GM03348 (cell line): ENCODE results near the gene RABGGTA.

ENCODE experiments used
- DNase-seq: peaks from one replicate; pipeline ENCODE4 v3.0.0; 2012; ENCODE audit warnings: low spot score

RABGGTA gene

GRCh38 chr14:24279301-24280186, 8.1 kb upstream of the RABGGTA start:
- no peak for DNase-seq

GRCh38 chr14:24278424-24278823, 7.0 kb upstream of the RABGGTA start:
- DNase-seq: no peak

DNA sequence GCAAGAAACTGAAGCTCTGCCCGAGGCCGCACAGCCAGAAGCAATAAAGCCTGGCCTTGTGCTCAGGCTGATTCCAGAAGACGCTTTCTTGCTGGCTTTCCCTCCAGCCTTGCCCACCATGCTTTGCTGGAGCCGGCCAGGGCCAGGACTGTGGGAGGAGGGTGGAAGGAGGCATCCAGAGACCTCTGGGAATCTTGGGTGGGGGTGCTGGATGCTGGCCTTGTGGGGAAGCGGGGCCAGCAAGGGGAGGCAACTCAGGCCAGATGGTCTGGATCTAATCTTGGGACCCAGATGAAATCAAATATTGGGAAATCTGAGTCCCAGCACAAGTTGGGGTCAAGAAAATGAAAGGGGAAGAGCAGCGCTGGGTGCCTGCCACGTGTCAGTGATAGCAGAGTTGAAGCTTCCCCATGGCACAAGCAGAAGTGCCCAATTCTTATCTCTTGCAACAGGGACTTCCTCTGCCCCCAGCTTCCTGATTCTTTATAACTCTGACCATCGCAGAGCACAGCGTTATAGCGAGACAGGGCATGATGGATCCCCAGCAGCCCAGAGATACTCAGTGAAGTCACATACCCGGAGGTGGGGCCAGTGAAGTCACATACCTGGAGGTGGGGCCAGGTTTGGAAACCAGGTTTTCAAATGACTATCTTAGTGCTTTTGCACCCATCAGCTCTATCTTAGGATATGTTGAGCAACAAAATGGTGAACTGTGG, 6.4 kb upstream of the RABGGTA start:
- no peak for DNase-seq

DNA sequence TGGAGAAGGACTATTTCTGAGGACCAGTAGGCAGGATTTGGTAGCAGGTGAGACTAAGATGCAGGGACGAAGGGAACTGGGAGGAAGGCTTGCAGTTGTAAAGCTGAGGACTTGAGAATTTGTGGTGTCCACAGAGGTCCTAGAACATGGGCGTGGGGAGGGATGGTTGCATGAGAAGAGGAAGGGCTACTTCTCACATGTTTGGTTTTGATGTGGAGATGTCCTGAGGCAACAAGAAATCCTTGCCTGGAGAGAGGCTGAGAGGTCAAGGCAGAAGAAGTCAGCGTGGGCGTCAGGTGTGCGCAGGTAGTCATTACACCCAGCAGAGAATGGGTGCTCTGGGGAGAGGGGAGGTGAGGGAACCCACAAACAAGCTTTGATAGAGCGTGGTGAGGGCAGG, 5.7 kb upstream of the RABGGTA start:
- DNase-seq: no peak

- DNase-seq: no peak
These were observed 2.7 kb upstream of the RABGGTA start for GRCh38 chr14:24274101-24274543.

GRCh38 chr14:24273422-24273998, 2.1 kb upstream of the RABGGTA start:
- DNase-seq: no peak

DNA sequence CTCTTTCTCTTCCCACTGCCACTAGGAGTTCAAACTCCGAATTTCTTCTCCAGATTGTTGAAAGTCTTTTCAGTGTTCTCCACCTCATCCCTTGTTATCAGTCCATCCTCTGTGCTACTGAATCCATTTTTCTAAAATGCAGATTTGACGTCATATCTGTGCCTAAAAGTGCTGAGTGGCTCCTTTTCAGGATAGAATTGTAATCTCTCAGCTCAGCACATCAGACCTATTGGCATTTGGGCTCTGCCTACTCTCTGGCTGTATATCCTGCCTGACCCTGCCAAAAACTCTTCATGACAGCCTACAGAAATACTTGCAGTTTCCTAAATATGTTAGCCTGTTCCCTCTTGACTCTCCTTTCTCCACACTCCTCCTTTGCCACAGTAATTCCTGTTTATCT, 1.1 kb upstream of the RABGGTA start:
- no peak for DNase-seq

GRCh38 chr14:24271834-24272263, 452 bp upstream of the RABGGTA start:
- no peak for DNase-seq

- DNase-seq: no peak
These were observed 762 bp downstream of the RABGGTA start for GRCh38 chr14:24270537-24271133.

DNA sequence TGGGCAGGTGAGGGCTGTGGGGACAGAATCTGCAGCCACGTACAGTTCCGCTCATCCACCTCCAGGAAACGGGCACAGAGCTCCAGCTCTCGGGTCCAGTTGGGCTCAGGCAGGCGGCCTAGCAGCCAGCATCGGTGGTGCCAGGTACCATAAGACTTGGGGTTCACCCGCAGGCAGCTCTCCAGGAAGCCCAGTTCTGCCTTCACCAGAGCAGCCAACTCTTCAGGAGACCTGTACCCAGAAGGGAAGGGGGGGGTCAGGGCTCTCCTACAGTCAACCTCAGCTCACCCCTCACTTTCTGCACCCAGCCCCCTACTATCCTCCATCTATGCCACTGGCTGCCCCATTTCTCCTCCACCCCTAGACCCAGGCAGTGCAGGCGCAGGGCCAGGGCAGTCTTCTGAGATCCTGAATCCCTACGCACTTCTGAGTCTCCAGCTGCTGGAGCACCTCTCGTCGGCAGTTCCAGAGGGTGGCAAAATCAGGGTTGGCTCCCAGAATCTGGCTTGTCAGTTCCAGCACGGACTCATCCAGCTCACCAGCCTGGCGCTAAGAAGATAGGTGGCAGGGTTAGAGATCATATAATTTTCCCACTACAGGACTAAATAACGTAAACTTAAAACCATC, 1.4 kb downstream of the RABGGTA start:
- DNase-seq: no peak

- DNase-seq: no peak
These were observed 2.0 kb downstream of the RABGGTA start for GRCh38 chr14:24269368-24269767.

GRCh38 chr14:24268225-24268624, 3.2 kb downstream of the RABGGTA start:
- no peak for DNase-seq

DNA sequence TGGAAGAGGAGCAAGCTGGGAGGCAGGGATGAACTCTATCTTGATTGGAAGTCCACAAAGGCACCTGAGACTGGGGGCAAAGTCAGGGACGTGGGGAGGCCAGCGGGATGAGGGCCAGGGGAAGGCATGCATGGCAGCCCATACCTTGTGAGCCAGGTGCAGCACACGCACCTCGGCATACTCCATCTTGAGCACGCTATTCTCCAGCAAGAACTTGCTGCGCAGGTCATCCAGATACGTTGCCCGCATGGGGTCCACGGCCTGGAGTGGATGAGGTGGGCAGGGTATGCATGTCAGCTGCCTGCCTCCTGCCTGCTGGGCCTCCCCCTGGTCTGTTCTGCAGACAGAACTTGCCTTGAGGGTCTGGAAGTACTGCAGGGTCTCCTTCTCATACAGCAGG, 3.9 kb downstream of the RABGGTA start:
- no peak for DNase-seq

DNA sequence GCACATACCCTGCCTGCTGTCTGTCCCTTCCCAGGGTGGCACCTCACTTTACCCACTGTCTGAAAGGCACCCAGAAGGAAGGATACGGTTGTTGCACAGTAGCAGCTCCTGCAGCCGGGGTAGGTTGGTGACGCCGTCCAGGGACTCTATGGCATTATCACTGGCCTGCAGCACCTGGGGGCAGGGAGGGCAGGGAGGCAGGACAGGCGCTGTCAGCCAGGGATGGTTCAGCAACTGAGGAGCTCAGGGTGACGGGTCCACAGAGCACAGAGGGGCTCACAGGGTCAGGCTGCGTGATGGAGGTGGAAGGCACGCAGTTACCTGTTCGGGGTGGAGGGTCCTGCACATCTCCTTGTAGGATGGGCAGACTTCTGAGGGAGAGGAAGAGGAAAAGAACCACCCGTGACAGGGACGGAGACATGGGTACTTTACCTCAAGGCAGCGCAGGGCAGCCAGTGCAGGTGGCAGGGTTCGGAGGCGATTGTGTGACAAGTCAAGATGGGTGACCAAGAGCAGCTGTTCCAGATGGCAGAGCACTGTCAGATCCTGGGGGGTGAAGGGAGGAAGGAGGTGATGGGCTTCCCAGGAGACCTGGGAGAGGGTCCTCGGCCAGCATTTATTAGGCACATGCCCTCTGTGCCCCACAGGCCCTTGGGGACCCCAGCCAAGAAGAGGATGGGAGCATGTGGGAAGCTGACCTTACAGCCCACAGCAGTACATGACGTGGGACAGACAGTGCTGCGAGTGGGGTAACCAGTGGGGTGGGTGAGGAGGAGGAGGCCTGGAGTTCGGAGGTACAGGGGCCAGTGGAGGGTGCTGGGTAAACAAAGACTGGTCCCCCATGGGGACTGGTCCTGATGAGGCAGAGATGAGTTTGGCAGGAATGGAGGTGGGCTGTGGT, 4.8 kb downstream of the RABGGTA start:
- no peak for DNase-seq

DNA sequence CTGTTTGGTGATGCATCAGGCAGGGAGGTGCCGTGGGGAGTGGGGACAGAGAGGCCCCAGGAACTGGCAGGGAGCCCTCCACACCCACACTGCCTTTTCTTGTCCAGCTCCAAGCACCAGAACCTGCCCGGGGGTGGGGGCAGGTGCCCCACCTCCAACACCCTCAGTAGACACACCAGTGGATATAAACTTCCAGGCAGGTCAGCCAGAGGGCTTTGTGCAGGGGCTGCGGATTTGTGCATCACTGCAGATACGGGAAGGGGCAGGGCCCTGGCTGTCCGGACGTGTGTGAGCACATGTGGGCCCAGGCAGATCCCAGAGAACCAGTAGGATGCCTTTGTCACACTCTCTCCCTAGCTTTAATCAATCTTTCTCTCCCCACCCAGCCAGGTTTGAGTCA, 7.1 kb downstream of the RABGGTA start:
- no peak for DNase-seq

DNA sequence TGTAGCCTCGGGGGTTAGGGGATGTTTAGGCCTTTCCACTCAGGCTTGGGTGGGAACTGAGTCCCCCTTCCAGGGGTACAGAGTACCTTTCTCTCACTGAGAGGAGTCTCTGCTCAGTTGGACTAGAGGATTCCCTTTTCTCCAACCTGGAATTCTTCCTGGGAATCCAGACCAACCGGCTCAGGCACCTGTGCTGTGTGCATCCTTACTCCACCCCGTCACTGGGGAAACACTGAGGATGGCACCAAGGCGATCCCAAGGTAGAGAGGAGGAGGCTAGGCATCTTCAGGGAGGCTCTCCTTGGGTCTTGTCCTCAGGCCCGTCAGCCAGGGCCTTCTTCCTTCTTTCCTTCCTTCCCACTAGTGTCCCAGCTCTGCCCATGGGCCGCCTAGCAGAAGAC, 7.5 kb downstream of the RABGGTA start:
- no peak for DNase-seq

- no peak for DNase-seq
These were observed 8.3 kb downstream of the RABGGTA start, which contains the start of gene TGM1 for GRCh38 chr14:24262821-24263733. TSS of gene TGM1 (minus strand) at chr14:24263177. CDS start at chr14:24262352, 825 bp downstream.

- no peak for DNase-seq
These were observed 9.4 kb downstream of the RABGGTA start for GRCh38 chr14:24261969-24262327.

- DNase-seq: no peak
These were observed 10.0 kb downstream of the RABGGTA start for GRCh38 chr14:24261256-24261968.
